Measurements from ENCODE around the gene EIPR1. TPM values are rescaled to one million over a fixed set of nuclear protein-coding genes. Genes with fewer than 3 reads are reported as not detected.

Gene EIPR1
- total and polyA plus RNA-seq, 9 donors = 6.6 to 16.6 (median 8.9) TPM

GRCh38 chr2:3307901-3308300 lies 69.7 kb downstream of the EIPR1 start:
- Histone ChIP-seq H3K27me3 (no peaks in the 10 kb centered on the region), H3K27ac (no peak overlapping the region), H3K4me3 (no peak overlapping the region), H3K4me1 (ENCODE audit: insufficient read depth) (peaks cover 2% of the 10 kb centered on the region), H3K9me3 (no peaks in the 10 kb centered on the region), H3K36me3 (no peaks in the 10 kb centered on the region)
- DNase-seq = no peak
- no peak for TF ChIP-seq POLR2A (IDR thresholded peaks at IDR 0.05)
- TF ChIP-seq EP300 (IDR thresholded peaks at IDR 0.05) = no peak
- TF ChIP-seq CTCF (IDR thresholded peaks at IDR 0.05) = no peak
- intact Hi-C loops (cut with DNase I) = no loop called here
- WGBS, 3 donors = 85 to 87% (median 86%) methylated on average over 9 of the region's 9 CpGs

GRCh38 chr2:3307236-3307635 lies 70.4 kb downstream of the EIPR1 start:
- DNase-seq = no peak
- Histone ChIP-seq H3K4me1 (ENCODE audit: insufficient read depth) (peaks cover 2% of the 10 kb centered on the region), H3K27me3 (no peaks in the 10 kb centered on the region), H3K36me3 (no peaks in the 10 kb centered on the region), H3K9me3 (no peaks in the 10 kb centered on the region), H3K27ac (no peak overlapping the region), H3K4me3 (no peak overlapping the region)
- intact Hi-C loops (cut with DNase I) = no loop called here
- TF ChIP-seq POLR2A (IDR thresholded peaks at IDR 0.05) (no peak), CTCF (IDR thresholded peaks at IDR 0.05) (no peak), EP300 (IDR thresholded peaks at IDR 0.05) (no peak)
- 96 to 98% (median 98%) methylated on average over 9 of the region's 9 CpGs for WGBS, 3 donors

GRCh38 chr2:3305952-3306351 lies 71.7 kb downstream of the EIPR1 start:
- Histone ChIP-seq H3K27me3 (no peaks in the 10 kb centered on the region), H3K9me3 (no peaks in the 10 kb centered on the region), H3K36me3 (no peaks in the 10 kb centered on the region), H3K27ac (no peak overlapping the region), H3K4me1 (ENCODE audit: insufficient read depth) (peaks cover 2% of the 10 kb centered on the region), H3K4me3 (no peak overlapping the region)
- intact Hi-C loops (cut with DNase I) = no loop called here
- TF ChIP-seq EP300 (IDR thresholded peaks at IDR 0.05) = no peak
- no peak for TF ChIP-seq CTCF (IDR thresholded peaks at IDR 0.05)
- no peak for TF ChIP-seq POLR2A (IDR thresholded peaks at IDR 0.05)
- 84 to 94% (median 92%) methylated on average over 12 of the region's 12 CpGs for WGBS, 3 donors
- no peak for DNase-seq

GRCh38 chr2:3305431-3305830 lies 72.2 kb downstream of the EIPR1 start:
- intact Hi-C loops (cut with DNase I) = no loop called here
- TF ChIP-seq POLR2A (IDR thresholded peaks at IDR 0.05) (no peak), EP300 (IDR thresholded peaks at IDR 0.05) (no peak), CTCF (IDR thresholded peaks at IDR 0.05) (no peak)
- H3K27ac ChIP-seq = no peak overlapping the region
- H3K4me3 ChIP-seq = no peak overlapping the region
- no peaks in the 10 kb centered on the region for H3K27me3 ChIP-seq
- 90 to 92% (median 91%) methylated on average over 9 of the region's 9 CpGs for WGBS, 3 donors
- DNase-seq = no peak
- H3K9me3 ChIP-seq = no peaks in the 10 kb centered on the region
- H3K4me1 ChIP-seq (ENCODE audit: insufficient read depth) = peaks cover 2% of the 10 kb centered on the region
- no peaks in the 10 kb centered on the region for H3K36me3 ChIP-seq

Measured in ovary (tissue), 9 donors.